HG02588 (cell line): Measurements from ENCODE around the gene RAB2B.

Source experiments
- ATAC-seq: cut with Tn5 transposase; IDR thresholded peaks from one replicate; pipeline ENCODE4 v1.9.1; 2021; ENCODE audit warnings: mild to moderate bottlenecking, moderate library complexity; ENCODE audit not compliant: unreplicated experiment

The RAB2B gene

DNA sequence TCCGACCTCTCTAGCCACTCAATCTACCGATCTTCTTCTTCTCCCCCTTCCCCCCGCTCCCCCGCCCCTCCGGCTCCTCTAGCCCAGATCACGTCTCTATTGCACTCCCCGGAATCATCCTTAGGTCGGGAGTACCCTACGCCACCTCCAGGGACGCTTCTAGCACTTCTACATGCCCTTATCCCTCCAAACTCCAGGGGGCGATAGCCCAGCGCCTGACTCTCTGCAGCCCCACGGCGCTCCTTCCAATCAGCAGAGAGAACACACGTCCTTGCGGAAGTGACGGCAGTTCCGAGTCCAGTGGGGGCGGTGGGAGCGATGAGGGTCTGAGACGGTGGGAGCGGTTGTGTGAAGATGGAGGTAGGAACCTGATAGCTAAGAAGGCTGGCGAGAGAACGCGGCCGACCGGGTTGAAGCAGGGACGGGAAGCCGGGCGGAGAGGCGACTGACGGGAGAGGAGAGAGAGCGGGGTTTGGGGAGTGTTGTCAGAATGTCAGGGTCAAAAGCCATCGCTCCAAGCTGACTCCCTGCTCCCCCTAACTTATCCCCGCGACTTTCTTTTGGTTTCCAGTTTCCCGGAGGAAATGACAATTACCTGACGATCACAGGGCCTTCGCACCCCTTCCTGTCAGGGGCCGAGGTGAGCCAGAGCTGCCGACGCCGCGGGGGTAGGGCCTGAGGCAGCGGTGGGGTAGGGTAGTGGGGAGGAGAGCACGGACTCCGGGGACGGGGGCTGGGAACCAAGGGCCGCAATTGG, at the start of gene RAB2B, which contains the start of gene TOX4:
Gene RAB2B (minus strand): TSS at position 35 of the 757 bp plus-strand sequence. CDS start 87 bp downstream, outside the sequence.
Gene TOX4 (plus strand): TSS at position 271 of the 757 bp plus-strand sequence. CDS start 84 bp downstream, at position 355.
- ATAC-seq, result peak; percentile 99

DNA sequence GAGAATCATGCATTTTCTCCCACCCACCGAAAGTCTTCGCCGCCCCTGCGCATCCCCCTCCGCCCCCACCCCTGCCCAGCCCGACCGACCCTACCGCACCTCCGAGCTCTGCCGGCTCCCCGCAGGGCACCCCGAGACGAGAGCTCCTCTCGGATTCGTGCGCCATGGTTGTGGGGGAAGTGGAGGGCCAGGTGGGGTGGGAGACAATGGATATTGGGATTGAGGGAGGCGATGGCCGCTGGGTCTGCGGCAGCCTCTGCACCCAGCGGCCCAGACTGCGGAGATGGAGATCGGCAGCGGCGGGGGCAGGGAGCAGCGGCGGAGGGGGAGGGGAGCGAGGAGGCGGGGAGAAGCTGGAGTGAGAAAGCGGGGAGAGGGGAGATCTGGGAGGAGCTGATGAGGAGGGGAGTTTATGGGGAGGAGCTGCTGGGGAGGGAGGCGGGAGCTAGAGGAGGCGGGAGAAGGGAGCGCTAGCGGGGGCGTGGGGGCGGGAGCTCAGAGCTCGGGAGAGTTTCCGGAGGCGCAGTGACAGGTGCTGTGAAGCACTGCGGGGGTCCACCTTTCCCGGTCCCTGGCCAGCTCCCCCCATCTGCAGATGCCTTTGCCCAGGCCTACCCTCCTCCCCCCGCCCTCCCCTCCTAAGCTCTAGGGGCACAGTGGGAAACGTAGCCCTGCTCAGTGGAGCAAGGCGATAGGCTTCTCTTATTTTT, 49.4 kb upstream of the RAB2B start, which contains the start of gene SALL2:
Gene SALL2 (minus strand): TSS at position 385 of the 710 bp plus-strand sequence. CDS start 219 bp downstream, at position 166.
- peak; percentile 43 for ATAC-seq

- ATAC-seq, result no peak
Measured at GRCh38 chr14:21525571-21525961, 48.8 kb upstream of the RAB2B start.

DNA sequence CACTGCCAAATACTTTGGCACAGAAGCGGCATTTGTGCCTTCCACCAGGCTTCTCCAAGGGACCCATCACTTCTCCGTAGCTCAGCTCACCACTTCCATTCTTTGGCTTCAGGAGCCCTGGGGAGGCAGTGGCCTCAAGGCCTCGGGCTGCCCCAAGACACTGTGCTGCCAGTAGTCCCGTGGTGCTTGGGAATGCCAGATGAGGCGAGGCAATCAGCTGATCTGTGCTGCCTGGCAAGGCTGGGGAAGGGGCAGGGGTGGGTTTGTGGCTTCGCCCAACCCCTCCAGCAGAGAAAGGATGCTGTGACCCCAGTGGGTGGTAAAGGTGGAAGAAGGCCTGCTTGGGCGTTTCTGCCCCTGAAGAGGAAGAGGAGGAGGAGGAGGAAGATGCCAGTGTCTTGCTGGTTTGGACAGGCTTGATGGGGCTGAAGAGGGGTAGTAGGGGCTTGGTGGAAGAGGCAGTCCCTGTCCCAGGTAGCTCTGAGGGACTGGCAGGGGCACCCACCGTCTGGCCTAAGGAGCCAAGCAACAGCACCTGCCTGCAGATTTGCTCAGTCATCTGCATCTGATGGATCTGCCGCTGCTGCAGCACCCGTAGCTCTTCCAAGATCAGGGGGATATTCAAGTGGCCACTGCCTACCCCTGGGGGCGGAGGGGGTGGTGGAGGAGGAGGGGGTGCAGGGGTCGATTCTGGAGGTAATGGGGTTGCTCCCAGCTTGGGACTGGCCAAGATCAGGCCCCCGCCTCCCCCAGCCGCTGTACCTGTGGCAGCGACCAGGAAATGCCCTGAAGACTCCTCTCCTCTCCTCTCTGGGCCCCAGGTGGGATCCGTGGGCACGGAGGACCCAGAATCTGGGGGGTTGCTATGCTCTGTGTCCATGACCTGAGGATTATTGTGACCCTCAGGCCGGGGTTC, 48.1 kb upstream of the RAB2B start:
- no peak for ATAC-seq

DNA sequence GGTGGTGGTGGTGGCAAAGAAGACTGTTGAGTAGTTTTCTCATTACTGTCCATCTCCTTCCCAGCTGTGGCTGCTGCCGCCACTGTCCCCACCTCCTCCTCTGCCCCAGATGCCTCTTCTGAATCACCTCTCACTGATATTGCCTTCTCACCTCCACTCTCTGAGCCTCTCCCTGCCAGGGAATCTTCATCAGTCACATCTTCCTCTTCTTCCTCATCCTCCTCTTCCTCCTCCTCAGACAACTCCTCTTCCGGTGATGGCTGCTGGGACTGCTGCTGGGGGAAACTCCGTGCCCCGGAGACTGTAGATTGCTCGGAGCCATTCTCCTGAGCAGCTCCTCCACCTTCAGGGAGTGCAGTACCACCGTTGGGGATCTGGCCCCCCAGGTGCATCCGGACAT, 46.4 kb upstream of the RAB2B start:
- ATAC-seq, result no peak

- ATAC-seq, result no peak
Measured at GRCh38 chr14:21521501-21521900, 44.7 kb upstream of the RAB2B start.

DNA sequence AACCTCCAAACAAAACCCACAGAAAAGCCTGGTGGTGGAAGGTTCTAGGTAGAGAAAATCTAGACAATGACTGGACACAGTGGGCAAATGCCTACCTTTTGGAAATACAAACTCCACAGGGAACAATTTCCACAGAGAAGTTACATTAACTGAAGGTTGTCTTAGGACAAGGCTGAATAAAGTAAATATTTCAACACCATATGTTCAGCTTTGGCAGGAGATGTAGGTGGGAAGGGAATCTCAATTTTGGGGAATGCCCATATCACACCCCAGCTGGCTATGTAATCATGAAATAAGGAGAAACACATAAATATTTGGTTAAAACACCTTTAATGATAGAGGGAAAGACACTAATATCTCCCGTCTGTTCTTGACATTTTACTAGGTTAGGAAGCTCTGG, 44.0 kb upstream of the RAB2B start:
- ATAC-seq, result no peak

DNA sequence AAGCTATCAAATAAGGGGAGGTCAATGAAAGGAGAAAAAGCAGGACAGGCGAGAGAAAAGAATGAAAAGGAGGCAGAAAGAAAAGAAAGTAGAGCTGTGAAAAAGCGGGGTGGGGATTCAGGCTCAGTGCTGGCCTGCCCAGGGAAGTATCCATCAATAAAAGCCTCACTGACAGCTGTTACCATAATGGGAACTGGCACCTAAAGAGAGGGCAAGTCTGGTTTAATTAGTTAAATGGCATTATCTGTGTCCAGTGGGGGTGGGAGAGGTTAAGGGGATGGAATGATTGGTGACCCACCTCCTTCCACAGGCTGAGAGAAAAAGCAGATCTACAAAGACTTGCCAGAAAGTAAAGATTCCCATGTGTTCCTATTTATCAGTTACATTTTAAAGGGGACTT, 42.0 kb upstream of the RAB2B start:
- ATAC-seq, result no peak

DNA sequence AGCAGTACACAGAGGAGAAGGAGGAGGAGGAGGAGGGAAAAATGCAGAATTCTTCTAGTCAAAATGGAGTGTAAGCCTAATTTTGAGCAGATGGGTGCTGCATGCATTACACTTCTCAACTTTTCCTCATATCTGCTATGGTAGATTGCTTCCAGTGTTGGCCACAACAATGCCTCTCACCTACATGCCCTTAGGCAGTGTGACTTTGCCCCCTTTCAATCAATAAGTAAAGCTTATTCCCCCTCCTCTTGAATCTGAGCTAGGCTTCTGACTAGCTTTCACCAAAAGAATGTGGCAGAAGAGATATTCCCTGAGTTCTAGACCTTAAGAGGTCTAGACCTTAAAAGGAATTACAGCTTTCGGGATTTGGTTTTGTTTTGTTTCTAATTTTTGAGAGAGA, 37.6 kb upstream of the RAB2B start:
- no peak for ATAC-seq

- ATAC-seq, result peak; percentile 97
Measured at GRCh38 chr14:21510735-21511657, 34.2 kb upstream of the RAB2B start, which contains the start of gene METTL3. METTL3 (minus strand) TSS chr14:21511340; CDS start chr14:21511223, 117 bp downstream.

DNA sequence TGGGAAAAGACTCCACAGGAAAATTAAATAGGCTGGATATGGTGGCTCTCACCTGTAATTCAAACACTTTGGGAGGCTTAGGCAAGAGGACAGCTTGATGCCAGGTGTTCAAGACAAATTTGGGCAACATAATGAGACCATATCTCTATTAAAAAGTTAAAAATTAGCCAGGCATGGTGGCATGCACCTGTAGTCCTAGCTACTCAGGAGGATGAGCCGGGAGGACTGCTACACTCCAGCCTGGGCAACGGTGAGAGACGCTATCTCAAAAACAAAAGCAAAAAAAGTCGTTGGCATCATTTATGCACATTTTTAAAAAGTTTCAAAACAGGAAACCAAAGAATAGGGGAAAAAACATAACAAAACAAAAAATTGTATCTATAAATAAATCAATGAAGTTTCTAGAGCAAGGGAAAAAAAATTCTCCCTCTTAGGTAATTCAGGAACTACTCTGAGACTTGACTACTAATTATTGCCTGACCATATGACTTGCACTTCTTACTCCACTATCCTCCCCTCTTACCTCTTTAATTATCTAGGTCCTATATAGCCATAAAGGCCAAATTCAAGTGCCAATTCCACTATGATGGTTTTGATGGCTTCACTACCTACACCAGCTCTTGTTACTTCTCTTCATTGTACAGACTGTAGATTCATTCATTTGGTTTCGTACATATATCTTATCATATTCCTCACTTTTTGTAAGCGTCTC, 32.8 kb upstream of the RAB2B start:
- ATAC-seq, result no peak

DNA sequence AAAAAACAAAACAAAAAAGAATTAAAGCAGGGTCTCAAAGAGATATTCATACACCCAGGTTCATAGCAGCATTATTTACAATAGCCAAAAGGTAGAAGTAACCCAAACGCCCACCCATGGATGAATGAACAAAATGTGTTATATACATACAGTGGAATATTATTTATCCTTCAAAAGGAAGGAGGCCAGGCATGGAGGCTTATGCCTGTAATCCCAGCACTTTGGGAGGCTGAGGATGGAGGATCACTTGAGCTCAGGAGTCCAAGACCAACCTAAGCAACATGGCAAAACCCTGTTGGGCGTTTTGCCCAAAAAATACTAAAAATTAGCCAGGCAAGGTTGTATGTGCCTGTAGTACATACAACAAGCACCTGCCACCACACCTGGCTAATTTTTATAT, 29.8 kb upstream of the RAB2B start:
- ATAC-seq, result no peak

DNA sequence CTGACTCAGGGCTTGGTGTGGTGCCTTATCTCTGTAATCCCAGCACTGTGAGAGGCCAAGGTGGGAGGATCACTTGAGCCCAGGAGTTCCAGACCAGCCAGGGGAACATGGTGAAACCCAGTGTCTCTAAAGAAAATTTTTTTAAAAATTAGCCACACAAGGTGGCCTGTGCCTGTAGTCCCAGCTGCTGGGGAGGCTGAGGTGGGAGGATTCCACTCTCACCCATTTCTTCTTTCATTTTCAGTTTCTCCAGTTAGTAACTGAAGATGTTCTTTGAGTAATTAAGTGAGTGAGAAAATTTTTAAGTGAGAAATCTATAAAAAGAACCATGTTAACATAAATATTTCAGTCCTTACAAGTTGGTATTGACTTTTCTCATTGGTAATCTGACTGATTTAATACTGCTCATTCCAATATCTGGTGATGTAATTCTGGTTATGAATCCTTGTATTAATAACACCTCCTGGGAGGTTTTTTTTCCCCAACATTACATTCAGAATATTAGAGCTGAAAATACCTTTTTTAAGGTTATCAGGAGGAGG, 28.3 kb upstream of the RAB2B start:
- peak; percentile 81 for ATAC-seq

GRCh38 chr14:21503376-21503775, 26.6 kb upstream of the RAB2B start:
- ATAC-seq, result no peak

- ATAC-seq, result no peak
Measured at GRCh38 chr14:21501568-21501967, 24.8 kb upstream of the RAB2B start.

DNA sequence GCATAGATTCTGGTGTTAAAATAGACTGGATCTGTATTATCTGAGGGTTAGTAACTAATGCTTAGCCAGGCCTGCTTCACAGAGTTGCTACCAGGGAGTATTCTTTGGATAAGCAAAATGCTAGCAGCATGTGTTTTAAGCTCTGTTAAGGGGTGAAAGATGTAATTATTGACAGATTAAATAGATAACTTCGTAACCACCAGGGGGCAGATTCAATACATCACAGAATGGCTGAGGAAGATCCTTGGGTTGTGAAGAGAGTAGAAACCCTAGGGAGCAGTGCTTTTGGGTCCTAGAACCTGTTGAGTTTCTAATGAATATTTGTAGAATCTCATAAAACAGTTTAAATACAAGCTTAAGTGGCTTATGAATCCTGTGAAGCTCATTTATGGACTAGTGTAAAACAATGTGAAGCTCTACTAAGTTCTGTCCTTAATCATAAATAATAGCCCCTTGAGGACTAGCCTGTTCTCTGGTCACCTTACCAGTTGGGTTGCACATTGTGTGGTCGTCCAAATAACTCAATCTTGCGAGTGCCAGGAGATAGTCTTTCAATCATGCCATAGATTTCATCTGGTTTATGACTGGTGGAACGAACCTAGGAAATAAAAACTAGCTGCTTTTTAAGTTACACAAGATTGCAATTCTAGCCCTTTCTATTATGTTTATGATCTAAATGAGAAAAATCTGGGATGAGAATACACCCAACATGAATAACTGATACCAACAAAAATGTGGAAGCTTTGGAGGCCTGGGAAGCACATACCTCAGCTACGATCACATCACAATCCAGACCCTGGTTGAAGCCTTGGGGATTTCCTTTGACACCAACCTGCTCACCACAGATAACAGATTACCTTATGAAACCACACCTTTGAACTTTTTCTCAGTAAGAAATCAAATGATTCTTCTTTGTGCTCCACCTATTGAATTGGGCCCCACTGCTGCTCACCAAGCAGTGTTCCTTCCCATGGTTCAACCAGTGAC, 22.1 kb upstream of the RAB2B start:
- ATAC-seq, result no peak

- ATAC-seq, result no peak
Measured at GRCh38 chr14:21496453-21496852, 19.7 kb upstream of the RAB2B start.
